B cell (primary cell): ENCODE measurements around the gene LDLRAD3. TPM values are rescaled to one million over a fixed set of nuclear protein-coding genes. Genes with fewer than 3 reads are reported as not detected.

Experiments used
- ATAC-seq: fragments of 200-7000 bp; cut with Tn5 transposase; one replicate; pipeline ENCODE4 v1.10.0; 2021; ENCODE audit warnings: low read depth, mild to moderate bottlenecking, moderate number of reproducible peaks, moderate library complexity
- CTCF ChIA-PET: fragments of 350-600 bp; sonication (Branson Sonifier 250); formaldehyde crosslinking; loops from one replicate; lab custom pipeline; 2021; ENCODE audit warnings: antibody characterized with exemption, inconsistent platforms; lab: Charles Lee
- POLR2A ChIA-PET: fragments of 350-600 bp; sonication (Branson Sonifier 250); formaldehyde crosslinking; loops from one replicate; lab custom pipeline; 2021; ENCODE audit warnings: antibody characterized with exemption; lab: Charles Lee
- DNase-seq: peaks from one replicate; pipeline ENCODE4 v3.0.0; 2013
- H2AFZ ChIP-seq: 2 replicates; pipeline ENCODE4 v1.6.1; 2012; ENCODE audit warnings: mild to moderate bottlenecking, low read depth, low read length; ENCODE audit not compliant: insufficient read depth, poor library complexity, severe bottlenecking
- H3K27ac ChIP-seq, 2 donors: 1 replicate in 1 of 2; 2 replicates in 1 of 2; pipeline ENCODE4 v1.5.1; 2012 to 2013; ENCODE audit warnings: low read length in 2 of 2, mild to moderate bottlenecking in 2 of 2, moderate library complexity in 1 of 2
- H3K27me3 ChIP-seq, 4 experiments: fragments of 200-600 bp in 1 of 4; sonication (generic) in 1 of 4; replicated peaks in 1 of 4; 1 replicate in 2 of 4; 2 replicates in 2 of 4; pipeline versions ENCODE4 v1.6.1 to v1.7.0; 2013 to 2016; ENCODE audit warnings: low read length in 3 of 4, mild to moderate bottlenecking in 2 of 4, mixed read lengths in 1 of 4, moderate library complexity in 1 of 4; ENCODE audit not compliant: insufficient read depth in 4 of 4, control insufficient read depth in 3 of 4; ENCODE audit errors: control extremely low read depth in 1 of 4
- H3K36me3 ChIP-seq, 2 experiments: replicated peaks in 1 of 2; 1 replicate in 1 of 2; 2 replicates in 1 of 2; pipeline versions ENCODE4 v1.6.1 to v1.7.1; 2013; ENCODE audit warnings: low read length in 1 of 2; ENCODE audit not compliant: insufficient read depth in 2 of 2, control insufficient read depth in 1 of 2; ENCODE audit errors: control extremely low read depth in 1 of 2, extremely low read depth in 1 of 2
- H3K4me1 ChIP-seq, 2 donors: fragments of 200-600 bp in 1 of 2; sonication (generic) in 1 of 2; 1 replicate in 1 of 2; 2 replicates in 1 of 2; pipeline versions ENCODE4 v1.5.1 to v1.6.1; 2013 to 2017; ENCODE audit warnings: low read length in 2 of 2; ENCODE audit not compliant: control insufficient read depth in 2 of 2, insufficient read depth in 2 of 2
- H3K4me2 ChIP-seq: replicated peaks from 2 replicates; pipeline ENCODE3; 2012; ENCODE audit warnings: mild to moderate bottlenecking, low read depth, low read length; ENCODE audit not compliant: poor library complexity, severe bottlenecking
- H3K4me3 ChIP-seq, 5 experiments: fragments of 200-600 bp in 1 of 5; sonication (generic) in 1 of 5; 1 replicate in 3 of 5; 2 replicates in 2 of 5; pipeline versions ENCODE4 v1.5.1 to v1.7.0; 2011 to 2016; ENCODE audit warnings: low read length in 4 of 5, mild to moderate bottlenecking in 4 of 5, low read depth in 2 of 5, control low read depth in 1 of 5, moderate library complexity in 1 of 5; ENCODE audit not compliant: insufficient read depth in 1 of 5; ENCODE audit errors: control extremely low read depth in 1 of 5, extremely low read depth in 1 of 5
- H3K79me2 ChIP-seq: fragments of 200-600 bp; sonication (generic); one replicate; pipeline ENCODE4 v1.6.0; 2016; ENCODE audit warnings: low read length; ENCODE audit not compliant: control insufficient read depth, insufficient read depth
- H3K9ac ChIP-seq: fragments of 200-600 bp; sonication (generic); 2 replicates; pipeline ENCODE4 v1.6.1; 2017; ENCODE audit warnings: mild to moderate bottlenecking, low read length, moderate library complexity
- H3K9me3 ChIP-seq, 3 donors: one replicate each; pipeline versions ENCODE4 v1.6.1 to v1.7.1; 2013; ENCODE audit warnings: low read length in 2 of 3; ENCODE audit not compliant: control insufficient read depth in 2 of 3, insufficient read depth in 1 of 3; ENCODE audit errors: control extremely low read depth in 1 of 3
- H4K20me1 ChIP-seq: 2 replicates; pipeline ENCODE4 v1.6.0; 2012; ENCODE audit warnings: mild to moderate bottlenecking, low read length; ENCODE audit not compliant: insufficient read depth, control insufficient read depth, poor library complexity, severe bottlenecking
- H3K27ac Mint-ChIP-seq: one replicate; pipeline ENCODE4 v1.8.0; 2021; ENCODE audit warnings: mixed read lengths
- H3K27me3 Mint-ChIP-seq: one replicate; pipeline ENCODE4 v1.8.0; 2021; ENCODE audit warnings: mixed read lengths
- H3K4me1 Mint-ChIP-seq: one replicate; pipeline ENCODE4 v1.8.0; 2021; ENCODE audit warnings: mixed read lengths
- H3K4me3 Mint-ChIP-seq: one replicate; pipeline ENCODE4 v1.8.0; 2021; ENCODE audit warnings: mixed read lengths
- H3K9me3 Mint-ChIP-seq: one replicate; pipeline ENCODE4 v1.8.0; 2022; ENCODE audit warnings: mixed read lengths; ENCODE audit not compliant: insufficient read depth
- EZH2 ChIP-seq: IDR thresholded peaks from 2 replicates; pipeline ENCODE4 v1.6.1; 2012; ENCODE audit warnings: borderline replicate concordance, low read depth, mild to moderate bottlenecking, moderate library complexity, low read length; ENCODE audit not compliant: insufficient read depth, poor library complexity, severe bottlenecking
- WGBS: methylation state at CpG from one replicate; pipeline ENCODE4 v1.1.5; 2013; ENCODE audit warnings: missing lambda C conversion rate; ENCODE audit not compliant: insufficient coverage; 5-methylcytosine and 5-hydroxymethylcytosine counted together
- intact Hi-C: fragments of 100-400 bp; cut with micrococcal nuclease; formaldehyde crosslinking; loops from one replicate; pipeline ENCODE4 v1.10.0; 2022
- polyA plus RNA-seq: library from polyadenylated mRNA; depleted of rRNA; stranded (reverse); fragments of >200 nt; gene quantifications from 2 replicates; pipeline ENCODE4 v1.2.3, GENCODE V29; 2012
- total RNA-seq, 2 donors: library from RNA; stranded (reverse); fragments of 120-200 nt in 1 of 2; gene quantifications; 1 replicate in 1 of 2; 2 replicates in 1 of 2; pipeline versions ENCODE4 v1.2.3 to v1.2.4, GENCODE V29; 2013 to 2022
- TF ChIP-seq, protein P1 (sequence below): fragments of 200-600 bp; IDR thresholded peaks from one replicate; pipeline ENCODE4 v1.8.0; 2022; ENCODE audit warnings: antibody characterized with exemption, mild to moderate bottlenecking

The LDLRAD3 gene
- total and polyA plus RNA-seq, 2 donors (not counting 1 experiment from before 2014, with no cell fraction given): 0.01 TPM; not detected in 1

DNA sequence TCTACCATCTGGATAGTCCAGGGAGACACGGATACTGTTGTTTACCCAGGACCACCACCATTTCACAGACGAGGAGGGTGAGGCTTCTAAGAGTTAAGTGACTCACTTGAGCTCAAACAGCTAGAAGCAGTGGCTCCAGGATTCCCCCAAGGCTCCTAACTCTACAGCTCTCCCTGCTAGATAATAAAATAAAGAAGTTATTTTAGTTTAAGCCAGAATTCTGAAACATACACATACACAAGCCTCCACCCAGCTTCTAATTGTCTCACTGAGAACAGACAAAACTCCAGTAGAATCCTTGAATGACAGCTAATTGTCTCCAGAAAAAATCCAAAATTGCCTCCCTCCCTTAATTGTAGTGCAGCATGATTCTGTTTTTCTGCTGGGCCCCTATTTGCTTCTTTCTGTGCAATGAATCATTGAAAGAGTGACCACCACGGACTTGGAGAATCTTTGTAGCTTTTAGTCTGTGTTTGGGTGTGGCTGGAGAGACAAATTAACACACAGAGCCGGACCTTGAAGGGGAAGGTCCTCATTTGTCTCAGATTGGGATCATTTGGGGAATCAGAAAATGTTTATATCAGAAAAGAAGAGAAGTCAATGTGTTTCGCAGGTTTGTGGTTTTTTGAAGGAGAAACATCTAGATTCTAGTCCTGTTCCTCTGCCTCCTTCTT is 280.5 kb downstream of the LDLRAD3 start:
- no peak overlapping the region for H2AFZ ChIP-seq
- WGBS: 77% methylated on average over 3 of the region's 5 CpGs
- CTCF ChIA-PET: interaction anchor here (0.7 kb wide), 1 partner anchor 426 kb away, joined by 3 read pairs; no protein-coding TSS in a partner anchor

DNA sequence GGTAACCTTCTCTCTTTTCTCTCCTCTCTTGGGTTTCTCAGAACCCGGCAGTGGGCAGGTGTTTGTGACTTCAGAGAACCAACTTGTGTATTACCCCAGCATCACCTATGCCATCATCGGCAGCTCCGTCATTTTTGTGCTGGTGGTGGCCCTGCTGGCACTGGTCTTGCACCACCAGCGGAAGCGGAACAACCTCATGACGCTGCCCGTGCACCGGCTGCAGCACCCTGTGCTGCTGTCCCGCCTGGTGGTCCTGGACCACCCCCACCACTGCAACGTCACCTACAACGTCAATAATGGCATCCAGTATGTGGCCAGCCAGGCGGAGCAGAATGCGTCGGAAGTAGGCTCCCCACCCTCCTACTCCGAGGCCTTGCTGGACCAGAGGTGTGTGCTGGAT is 283.2 kb downstream of the LDLRAD3 start:
- intact Hi-C loops: no loop called here
- TF ChIP-seq EZH2: no peak
- TF ChIP-seq, protein P1, sequence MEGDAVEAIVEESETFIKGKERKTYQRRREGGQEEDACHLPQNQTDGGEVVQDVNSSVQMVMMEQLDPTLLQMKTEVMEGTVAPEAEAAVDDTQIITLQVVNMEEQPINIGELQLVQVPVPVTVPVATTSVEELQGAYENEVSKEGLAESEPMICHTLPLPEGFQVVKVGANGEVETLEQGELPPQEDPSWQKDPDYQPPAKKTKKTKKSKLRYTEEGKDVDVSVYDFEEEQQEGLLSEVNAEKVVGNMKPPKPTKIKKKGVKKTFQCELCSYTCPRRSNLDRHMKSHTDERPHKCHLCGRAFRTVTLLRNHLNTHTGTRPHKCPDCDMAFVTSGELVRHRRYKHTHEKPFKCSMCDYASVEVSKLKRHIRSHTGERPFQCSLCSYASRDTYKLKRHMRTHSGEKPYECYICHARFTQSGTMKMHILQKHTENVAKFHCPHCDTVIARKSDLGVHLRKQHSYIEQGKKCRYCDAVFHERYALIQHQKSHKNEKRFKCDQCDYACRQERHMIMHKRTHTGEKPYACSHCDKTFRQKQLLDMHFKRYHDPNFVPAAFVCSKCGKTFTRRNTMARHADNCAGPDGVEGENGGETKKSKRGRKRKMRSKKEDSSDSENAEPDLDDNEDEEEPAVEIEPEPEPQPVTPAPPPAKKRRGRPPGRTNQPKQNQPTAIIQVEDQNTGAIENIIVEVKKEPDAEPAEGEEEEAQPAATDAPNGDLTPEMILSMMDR: no peak
- Histone ChIP-seq H3K9ac (no peak overlapping the region), H3K4me3 (no peak overlapping the region), H3K27me3 (peaks cover 0 to 4% (median 0%) of the 10 kb centered on the region in 4 experiments), H4K20me1 (no peaks in the 10 kb centered on the region), H3K36me3 (no peaks in the 10 kb centered on the region), H3K4me1 (no peaks in the 10 kb centered on the region), H3K79me2 (no peaks in the 10 kb centered on the region), H2AFZ (no peak overlapping the region), H3K9me3 (no peaks in the 10 kb centered on the region), H3K27ac (no peak overlapping the region), H3K4me2 (no peak overlapping the region)
- ChIA-PET CTCF (no interaction called here), POLR2A (no interaction called here)
- H3K9me3 Mint-ChIP-seq: no peaks in the 10 kb centered on the region
- peaks cover under 1% of the 10 kb centered on the region for H3K27me3 Mint-ChIP-seq
- no peak overlapping the region for H3K4me3 Mint-ChIP-seq
- no peaks in the 10 kb centered on the region for H3K4me1 Mint-ChIP-seq
- DNase-seq (no peak), ATAC-seq (no peak)
- 97% methylated on average over 8 of the region's 15 CpGs for WGBS
- H3K27ac Mint-ChIP-seq: no peak overlapping the region

More for the DNA sequence above, 280.5 kb downstream of the LDLRAD3 start:
- ATAC-seq (no peak), DNase-seq (no peak)
- H3K27ac ChIP-seq: no peak overlapping the region
- intact Hi-C loops: no loop called here
- no peaks in the 10 kb centered on the region for H4K20me1 ChIP-seq
- no peak overlapping the region for H3K4me3 ChIP-seq
- TF ChIP-seq EZH2: no peak
- TF ChIP-seq, protein P1: no peak
- H3K4me2 ChIP-seq: no peak overlapping the region
- Mint-ChIP-seq H3K4me3 (no peak overlapping the region), H3K9me3 (peaks cover 5% of the 10 kb centered on the region), H3K27me3 (no peaks in the 10 kb centered on the region), H3K4me1 (no peaks in the 10 kb centered on the region), H3K27ac (no peak overlapping the region)
- H3K9ac ChIP-seq: no peak overlapping the region
- peaks cover 0 to 4% (median 0%) of the 10 kb centered on the region in 4 experiments for H3K27me3 ChIP-seq
- no peaks in the 10 kb centered on the region for H3K4me1 ChIP-seq
- peaks cover 0 to 8% (median 1%) of the 10 kb centered on the region in 3 donors for H3K9me3 ChIP-seq
- POLR2A ChIA-PET: no interaction called here
- H3K79me2 ChIP-seq: no peaks in the 10 kb centered on the region
- no peaks in the 10 kb centered on the region for H3K36me3 ChIP-seq
